ENCODE results near the gene HGF. TPM values are rescaled to one million over a fixed set of nuclear protein-coding genes. Genes with fewer than 3 reads are reported as not detected.

Gene HGF
- total and polyA plus RNA-seq, 2 of the 8 experiments (the other 6 are each of a cell fraction or from before 2014, with no cell fraction given), result 0.05 to 0.60 TPM

DNA sequence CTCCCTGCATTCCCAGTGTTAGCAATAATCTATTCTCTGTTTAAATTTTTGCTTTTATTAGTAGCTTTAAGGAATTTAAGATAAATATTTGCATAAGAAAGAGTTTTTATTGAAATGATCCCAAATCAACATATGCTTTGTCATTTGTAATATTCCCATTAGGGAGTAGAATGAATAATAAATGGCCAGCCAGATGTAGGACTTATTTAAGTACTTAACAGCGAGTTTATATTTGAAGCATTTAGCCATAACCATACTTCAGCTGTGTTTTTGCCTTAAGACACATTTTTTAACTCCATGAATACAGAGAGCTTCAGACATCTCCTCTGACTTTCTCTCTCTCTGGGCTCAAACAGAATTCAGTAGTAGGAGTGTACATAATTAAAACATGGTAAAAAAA, 103.6 kb downstream of the HGF start (continued):
- no peak for TF ChIP-seq KDM5A (IDR thresholded peaks at IDR 0.05; ENCODE audit: low read length)
- TF ChIP-seq KDM4A (IDR thresholded peaks at IDR 0.05; ENCODE audit: low read depth, low read length, severe bottlenecking), result no peak
- no peak for TF ChIP-seq NANOG (IDR thresholded peaks at IDR 0.05; ENCODE audit: insufficient read depth, low read depth, low read length, poor library complexity, severe bottlenecking)
